ENCODE data around the gene MDP1. TPM values are rescaled to one million over a fixed set of nuclear protein-coding genes. Genes with fewer than 3 reads are reported as not detected.
A peak's percentile ranks its signal among the peaks of the same experiment; 100 is the strongest.

MDP1 gene
- total RNA-seq, 3 donors from 2014 or later (not counting 1 experiment from before 2014, with no cell fraction given): 4.0 to 6.1 (median 5.5) TPM

DNA sequence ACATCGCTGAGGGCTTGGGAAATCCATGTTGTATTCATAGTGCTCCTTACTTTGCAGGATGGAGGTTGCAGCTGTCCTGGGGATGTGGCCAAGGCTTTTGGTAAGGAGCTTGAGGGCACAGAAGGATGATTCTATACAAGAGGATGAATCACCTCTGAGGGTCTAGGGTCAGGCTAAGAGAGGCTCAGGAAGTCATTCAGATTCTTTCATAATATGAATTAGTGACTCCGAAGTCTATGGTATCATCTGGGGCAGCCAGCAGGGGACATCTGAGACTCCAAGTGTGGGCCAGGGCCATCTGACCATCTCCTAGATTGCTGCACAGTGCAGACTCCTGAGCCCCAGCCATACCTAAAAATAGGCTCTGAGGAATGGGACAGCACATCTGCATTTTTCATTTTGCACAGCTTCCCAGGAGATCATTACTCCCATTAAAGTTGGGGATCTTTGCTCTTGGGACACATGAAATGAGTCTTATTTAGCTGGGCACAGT is 21.6 kb upstream of the MDP1 start:
- Mint-ChIP-seq H3K27ac (peak overlapping the region; percentile 40 to 100), H3K9me3 (no peaks in the 10 kb centered on the region), H3K27me3 (ENCODE audit: low read depth in 2 of 2) (no peaks in the 10 kb centered on the region), H3K4me1 (peaks cover 69 to 85% of the 10 kb centered on the region in 2 donors), H3K36me3 (peaks cover 22% of the 10 kb centered on the region), H3K4me3 (peak overlapping the region; percentile 14)
- Histone ChIP-seq H3K36me3 (ENCODE audit: control insufficient read depth, insufficient read depth, low read length) (peaks cover 66% of the 10 kb centered on the region), H3K27me3 (ENCODE audit: control insufficient read depth, insufficient read depth, low read length) (no peaks in the 10 kb centered on the region), H3K4me1 (ENCODE audit: control insufficient read depth, insufficient read depth, low read length) (peaks cover 34% of the 10 kb centered on the region), H3K27ac (ENCODE audit: low read length) (no peak overlapping the region), H3K4me3 (ENCODE audit: low read length) (no peak overlapping the region), H3K9me3 (ENCODE audit: control insufficient read depth, insufficient read depth, low read length) (no peaks in the 10 kb centered on the region)
- TF ChIP-seq, protein P1, sequence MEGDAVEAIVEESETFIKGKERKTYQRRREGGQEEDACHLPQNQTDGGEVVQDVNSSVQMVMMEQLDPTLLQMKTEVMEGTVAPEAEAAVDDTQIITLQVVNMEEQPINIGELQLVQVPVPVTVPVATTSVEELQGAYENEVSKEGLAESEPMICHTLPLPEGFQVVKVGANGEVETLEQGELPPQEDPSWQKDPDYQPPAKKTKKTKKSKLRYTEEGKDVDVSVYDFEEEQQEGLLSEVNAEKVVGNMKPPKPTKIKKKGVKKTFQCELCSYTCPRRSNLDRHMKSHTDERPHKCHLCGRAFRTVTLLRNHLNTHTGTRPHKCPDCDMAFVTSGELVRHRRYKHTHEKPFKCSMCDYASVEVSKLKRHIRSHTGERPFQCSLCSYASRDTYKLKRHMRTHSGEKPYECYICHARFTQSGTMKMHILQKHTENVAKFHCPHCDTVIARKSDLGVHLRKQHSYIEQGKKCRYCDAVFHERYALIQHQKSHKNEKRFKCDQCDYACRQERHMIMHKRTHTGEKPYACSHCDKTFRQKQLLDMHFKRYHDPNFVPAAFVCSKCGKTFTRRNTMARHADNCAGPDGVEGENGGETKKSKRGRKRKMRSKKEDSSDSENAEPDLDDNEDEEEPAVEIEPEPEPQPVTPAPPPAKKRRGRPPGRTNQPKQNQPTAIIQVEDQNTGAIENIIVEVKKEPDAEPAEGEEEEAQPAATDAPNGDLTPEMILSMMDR (IDR thresholded peaks at IDR 0.05): no peak
- intact Hi-C loops (cut with micrococcal nuclease): no loop called here
- no peak for ATAC-seq
- DNase-seq: no peak
- 100% methylated on average over 2 of the region's 2 CpGs for WGBS (ENCODE audit: insufficient coverage)

- Histone ChIP-seq H3K27ac (ENCODE audit: low read length) (no peak overlapping the region), H3K36me3 (ENCODE audit: control insufficient read depth, insufficient read depth, low read length) (peaks cover 66% of the 10 kb centered on the region), H3K27me3 (ENCODE audit: control insufficient read depth, insufficient read depth, low read length) (no peaks in the 10 kb centered on the region), H3K4me3 (ENCODE audit: low read length) (no peak overlapping the region), H3K4me1 (ENCODE audit: control insufficient read depth, insufficient read depth, low read length) (peaks cover 33% of the 10 kb centered on the region), H3K9me3 (ENCODE audit: control insufficient read depth, insufficient read depth, low read length) (no peaks in the 10 kb centered on the region)
- Mint-ChIP-seq H3K4me1 (peaks cover 68 to 84% of the 10 kb centered on the region in 2 donors), H3K27me3 (ENCODE audit: low read depth in 2 of 2) (no peaks in the 10 kb centered on the region), H3K9me3 (no peaks in the 10 kb centered on the region), H3K36me3 (peaks cover 22% of the 10 kb centered on the region), H3K27ac (peak overlapping the region; percentile 40 to 100), H3K4me3 (no peak overlapping the region)
- WGBS (ENCODE audit: insufficient coverage): over 99% methylated on average over 6 of the region's 6 CpGs
- DNase-seq (no peak), ATAC-seq (no peak)
- TF ChIP-seq, protein P1 (IDR thresholded peaks at IDR 0.05): no peak
- intact Hi-C loops (cut with micrococcal nuclease): no loop called here
Measured at GRCh38 chr14:24236689-24237462, 21.0 kb upstream of the MDP1 start.

DNA sequence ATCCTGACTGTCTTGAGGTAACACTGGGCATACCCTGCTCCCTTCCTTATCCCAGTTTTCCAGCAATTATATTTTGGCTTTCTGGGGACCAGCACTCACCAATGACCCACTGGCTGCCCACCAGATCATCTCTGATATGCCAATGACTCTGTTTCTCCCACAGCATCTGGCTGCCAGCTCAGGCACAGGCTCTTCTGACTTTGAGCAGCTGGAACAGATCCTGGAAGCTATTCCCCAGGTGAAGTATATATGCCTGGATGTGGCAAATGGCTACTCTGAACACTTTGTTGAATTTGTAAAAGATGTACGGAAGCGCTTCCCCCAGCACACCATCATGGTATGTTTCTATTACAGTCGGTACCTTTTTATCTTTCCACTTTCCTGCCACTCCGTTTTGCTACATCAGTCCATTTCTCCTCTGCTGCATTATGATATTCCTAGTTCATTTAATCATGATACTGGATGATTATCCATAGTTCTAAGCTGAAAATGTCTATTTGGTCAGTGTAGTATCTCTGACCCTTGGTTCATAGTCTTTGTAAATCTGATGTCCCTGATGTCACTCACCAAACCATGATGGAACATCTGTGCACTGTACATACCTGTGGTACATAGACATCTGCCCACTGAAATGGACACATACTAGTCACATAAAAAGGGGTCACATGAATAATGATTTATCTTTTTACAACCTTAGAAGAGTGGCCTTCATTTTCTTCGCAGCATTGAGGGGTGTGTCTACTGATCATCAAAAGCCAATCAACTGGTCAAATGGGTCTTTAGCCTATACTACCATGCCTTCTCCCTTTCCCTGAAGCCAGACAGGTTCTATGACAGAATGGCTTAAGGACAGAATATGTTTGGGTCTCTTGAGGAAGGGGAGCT is 20.2 kb upstream of the MDP1 start:
- WGBS (ENCODE audit: insufficient coverage): 96% methylated on average over 5 of the region's 5 CpGs
- DNase-seq (no peak), ATAC-seq (no peak)
- H3K4me3 ChIP-seq (ENCODE audit: low read length): no peak overlapping the region
- Mint-ChIP-seq H3K27ac (peak overlapping the region; percentile 40 to 100), H3K27me3 (ENCODE audit: low read depth in 2 of 2) (no peaks in the 10 kb centered on the region), H3K36me3 (peaks cover 22% of the 10 kb centered on the region), H3K9me3 (no peaks in the 10 kb centered on the region), H3K4me3 (peak overlapping the region; percentile 49), H3K4me1 (peaks cover 72 to 88% of the 10 kb centered on the region in 2 donors)
- H3K9me3 ChIP-seq (ENCODE audit: control insufficient read depth, insufficient read depth, low read length): no peaks in the 10 kb centered on the region
- H3K27me3 ChIP-seq (ENCODE audit: control insufficient read depth, insufficient read depth, low read length): no peaks in the 10 kb centered on the region
- intact Hi-C loops (cut with micrococcal nuclease): no loop called here
- H3K27ac ChIP-seq (ENCODE audit: low read length): no peak overlapping the region
- peaks cover 33% of the 10 kb centered on the region for H3K4me1 ChIP-seq (ENCODE audit: control insufficient read depth, insufficient read depth, low read length)
- H3K36me3 ChIP-seq (ENCODE audit: control insufficient read depth, insufficient read depth, low read length): peaks cover 65% of the 10 kb centered on the region
- TF ChIP-seq, protein P1 (IDR thresholded peaks at IDR 0.05): no peak

All from natural killer cell (primary cell).